ENCODE data around the gene ZNF219.

DNA sequence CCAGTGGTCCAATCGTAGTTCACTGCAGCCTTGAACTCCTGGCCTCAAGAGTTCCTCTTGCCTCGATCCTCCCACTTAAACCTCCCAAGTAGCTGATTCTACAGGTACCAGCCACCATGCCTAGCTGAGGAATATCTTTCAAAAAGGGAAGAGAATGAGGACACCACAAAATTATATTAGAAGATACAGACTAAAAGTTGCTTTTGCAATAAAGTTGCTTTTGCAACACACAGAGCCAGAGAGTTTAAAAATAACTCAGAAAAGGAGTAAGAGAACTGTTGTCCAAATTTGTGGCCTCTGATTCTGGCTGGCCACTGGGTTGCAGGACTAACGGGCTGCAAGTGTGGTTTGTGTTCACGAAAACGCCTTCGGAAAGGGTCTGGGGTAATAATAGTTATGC, 22.2 kb upstream of the ZNF219 start:
- TF ChIP-seq, protein P1, sequence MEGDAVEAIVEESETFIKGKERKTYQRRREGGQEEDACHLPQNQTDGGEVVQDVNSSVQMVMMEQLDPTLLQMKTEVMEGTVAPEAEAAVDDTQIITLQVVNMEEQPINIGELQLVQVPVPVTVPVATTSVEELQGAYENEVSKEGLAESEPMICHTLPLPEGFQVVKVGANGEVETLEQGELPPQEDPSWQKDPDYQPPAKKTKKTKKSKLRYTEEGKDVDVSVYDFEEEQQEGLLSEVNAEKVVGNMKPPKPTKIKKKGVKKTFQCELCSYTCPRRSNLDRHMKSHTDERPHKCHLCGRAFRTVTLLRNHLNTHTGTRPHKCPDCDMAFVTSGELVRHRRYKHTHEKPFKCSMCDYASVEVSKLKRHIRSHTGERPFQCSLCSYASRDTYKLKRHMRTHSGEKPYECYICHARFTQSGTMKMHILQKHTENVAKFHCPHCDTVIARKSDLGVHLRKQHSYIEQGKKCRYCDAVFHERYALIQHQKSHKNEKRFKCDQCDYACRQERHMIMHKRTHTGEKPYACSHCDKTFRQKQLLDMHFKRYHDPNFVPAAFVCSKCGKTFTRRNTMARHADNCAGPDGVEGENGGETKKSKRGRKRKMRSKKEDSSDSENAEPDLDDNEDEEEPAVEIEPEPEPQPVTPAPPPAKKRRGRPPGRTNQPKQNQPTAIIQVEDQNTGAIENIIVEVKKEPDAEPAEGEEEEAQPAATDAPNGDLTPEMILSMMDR (IDR thresholded peaks at IDR 0.05) = no peak
- no peak for TF ChIP-seq POLR2A (IDR thresholded peaks at IDR 0.05)
